ENCODE measurements around the gene MAPKAP1.
A peak's percentile ranks its signal among the peaks of the same experiment; 100 is the strongest.

The MAPKAP1 gene

GRCh38 chr9:125706651-125707471, at the start of gene MAPKAP1:
Gene MAPKAP1 (minus strand): TSS chr9:125707208. CDS start chr9:125672574, 34,634 bp downstream.
- Histone ChIP-seq H3K4me1 (ENCODE audit: control insufficient read depth in 1 of 2, insufficient read depth in 2 of 2, low read length in 2 of 2) (peaks cover 12 to 17% of the 10 kb centered on the region in 2 donors), H3K27me3 (ENCODE audit: control insufficient read depth in 1 of 2, insufficient read depth in 2 of 2, low read length in 2 of 2) (no peaks in the 10 kb centered on the region), H3K27ac (ENCODE audit: low read depth, low read length) (no peak within 1 kb of the TSS), H3K36me3 (ENCODE audit: control insufficient read depth in 1 of 2, insufficient read depth in 2 of 2, low read length in 2 of 2) (no peaks in the 10 kb centered on the region), H3K9me3 (ENCODE audit: control insufficient read depth in 1 of 2, low read length in 2 of 2) (no peaks in the 10 kb centered on the region), H3K9ac (ENCODE audit: low read depth in 1 of 2, low read length in 2 of 2) (peak within 1 kb of the TSS; percentile 74 to 83), H3K4me3 (ENCODE audit: low read depth in 1 of 2, low read length in 2 of 2) (peak within 1 kb of the TSS; percentile 82 to 83)

- H3K4me3 ChIP-seq (ENCODE audit: low read depth in 1 of 2, low read length in 2 of 2): no peak overlapping the region
- H3K27ac ChIP-seq (ENCODE audit: low read depth, low read length): no peak overlapping the region
- H3K9ac ChIP-seq (ENCODE audit: low read depth in 1 of 2, low read length in 2 of 2): no peak overlapping the region
- no peaks in the 10 kb centered on the region for H3K36me3 ChIP-seq (ENCODE audit: control insufficient read depth in 1 of 2, insufficient read depth in 2 of 2, low read length in 2 of 2)
- H3K9me3 ChIP-seq (ENCODE audit: control insufficient read depth in 1 of 2, low read length in 2 of 2): no peaks in the 10 kb centered on the region
- no peaks in the 10 kb centered on the region for H3K27me3 ChIP-seq (ENCODE audit: control insufficient read depth in 1 of 2, insufficient read depth in 2 of 2, low read length in 2 of 2)
- H3K4me1 ChIP-seq (ENCODE audit: control insufficient read depth in 1 of 2, insufficient read depth in 2 of 2, low read length in 2 of 2): peaks cover 0 to 4% of the 10 kb centered on the region in 2 donors
Observed at GRCh38 chr9:125756518-125756917, 49.5 kb upstream of the MAPKAP1 start.

GRCh38 chr9:125755340-125755739, 48.3 kb upstream of the MAPKAP1 start:
- H3K4me3 ChIP-seq (ENCODE audit: low read depth in 1 of 2, low read length in 2 of 2): no peak overlapping the region
- no peaks in the 10 kb centered on the region for H3K36me3 ChIP-seq (ENCODE audit: control insufficient read depth in 1 of 2, insufficient read depth in 2 of 2, low read length in 2 of 2)
- H3K27me3 ChIP-seq (ENCODE audit: control insufficient read depth in 1 of 2, insufficient read depth in 2 of 2, low read length in 2 of 2): no peaks in the 10 kb centered on the region
- no peak overlapping the region for H3K27ac ChIP-seq (ENCODE audit: low read depth, low read length)
- H3K4me1 ChIP-seq (ENCODE audit: control insufficient read depth in 1 of 2, insufficient read depth in 2 of 2, low read length in 2 of 2): peaks cover 0 to 4% of the 10 kb centered on the region in 2 donors
- no peaks in the 10 kb centered on the region for H3K9me3 ChIP-seq (ENCODE audit: control insufficient read depth in 1 of 2, low read length in 2 of 2)
- no peak overlapping the region for H3K9ac ChIP-seq (ENCODE audit: low read depth in 1 of 2, low read length in 2 of 2)

GRCh38 chr9:125754096-125754495, 47.1 kb upstream of the MAPKAP1 start:
- H3K4me3 ChIP-seq (ENCODE audit: low read depth in 1 of 2, low read length in 2 of 2): no peak overlapping the region
- no peaks in the 10 kb centered on the region for H3K27me3 ChIP-seq (ENCODE audit: control insufficient read depth in 1 of 2, insufficient read depth in 2 of 2, low read length in 2 of 2)
- peaks cover 0 to 4% of the 10 kb centered on the region in 2 donors for H3K4me1 ChIP-seq (ENCODE audit: control insufficient read depth in 1 of 2, insufficient read depth in 2 of 2, low read length in 2 of 2)
- no peak overlapping the region for H3K27ac ChIP-seq (ENCODE audit: low read depth, low read length)
- H3K36me3 ChIP-seq (ENCODE audit: control insufficient read depth in 1 of 2, insufficient read depth in 2 of 2, low read length in 2 of 2): no peaks in the 10 kb centered on the region
- H3K9ac ChIP-seq (ENCODE audit: low read depth in 1 of 2, low read length in 2 of 2): no peak overlapping the region
- no peaks in the 10 kb centered on the region for H3K9me3 ChIP-seq (ENCODE audit: control insufficient read depth in 1 of 2, low read length in 2 of 2)

- H3K4me1 ChIP-seq (ENCODE audit: control insufficient read depth in 1 of 2, insufficient read depth in 2 of 2, low read length in 2 of 2): peaks cover 4 to 6% of the 10 kb centered on the region in 2 donors
- no peaks in the 10 kb centered on the region for H3K36me3 ChIP-seq (ENCODE audit: control insufficient read depth in 1 of 2, insufficient read depth in 2 of 2, low read length in 2 of 2)
- H3K27me3 ChIP-seq (ENCODE audit: control insufficient read depth in 1 of 2, insufficient read depth in 2 of 2, low read length in 2 of 2): no peaks in the 10 kb centered on the region
- H3K4me3 ChIP-seq (ENCODE audit: low read depth in 1 of 2, low read length in 2 of 2): no peak overlapping the region
- no peaks in the 10 kb centered on the region for H3K9me3 ChIP-seq (ENCODE audit: control insufficient read depth in 1 of 2, low read length in 2 of 2)
- H3K27ac ChIP-seq (ENCODE audit: low read depth, low read length): no peak overlapping the region
- no peak overlapping the region for H3K9ac ChIP-seq (ENCODE audit: low read depth in 1 of 2, low read length in 2 of 2)
Observed at GRCh38 chr9:125752070-125752628, 45.1 kb upstream of the MAPKAP1 start.

- no peak overlapping the region for H3K27ac ChIP-seq (ENCODE audit: low read depth, low read length)
Observed at GRCh38 chr9:125750627-125751011, 43.6 kb upstream of the MAPKAP1 start.

GRCh38 chr9:125749951-125750626, 43.1 kb upstream of the MAPKAP1 start:
- Histone ChIP-seq H3K36me3 (ENCODE audit: control insufficient read depth in 1 of 2, insufficient read depth in 2 of 2, low read length in 2 of 2) (no peaks in the 10 kb centered on the region), H3K27me3 (ENCODE audit: control insufficient read depth in 1 of 2, insufficient read depth in 2 of 2, low read length in 2 of 2) (no peaks in the 10 kb centered on the region), H3K4me3 (ENCODE audit: low read depth in 1 of 2, low read length in 2 of 2) (no peak overlapping the region), H3K4me1 (ENCODE audit: control insufficient read depth in 1 of 2, insufficient read depth in 2 of 2, low read length in 2 of 2) (peaks cover 13 to 15% of the 10 kb centered on the region in 2 donors), H3K9me3 (ENCODE audit: control insufficient read depth in 1 of 2, low read length in 2 of 2) (no peaks in the 10 kb centered on the region), H3K9ac (ENCODE audit: low read depth in 1 of 2, low read length in 2 of 2) (no peak overlapping the region), H3K27ac (ENCODE audit: low read depth, low read length) (no peak overlapping the region)

More at GRCh38 chr9:125750627-125751011, 43.6 kb upstream of the MAPKAP1 start:
- Histone ChIP-seq H3K27me3 (ENCODE audit: control insufficient read depth in 1 of 2, insufficient read depth in 2 of 2, low read length in 2 of 2) (no peaks in the 10 kb centered on the region), H3K9ac (ENCODE audit: low read depth in 1 of 2, low read length in 2 of 2) (no peak overlapping the region), H3K4me3 (ENCODE audit: low read depth in 1 of 2, low read length in 2 of 2) (no peak overlapping the region), H3K36me3 (ENCODE audit: control insufficient read depth in 1 of 2, insufficient read depth in 2 of 2, low read length in 2 of 2) (no peaks in the 10 kb centered on the region), H3K9me3 (ENCODE audit: control insufficient read depth in 1 of 2, low read length in 2 of 2) (no peaks in the 10 kb centered on the region), H3K4me1 (ENCODE audit: control insufficient read depth in 1 of 2, insufficient read depth in 2 of 2, low read length in 2 of 2) (peaks cover 10% of the 10 kb centered on the region in 2 donors)

- Histone ChIP-seq H3K9ac (ENCODE audit: low read depth in 1 of 2, low read length in 2 of 2) (peak overlapping the region in 1 of 2 donors; percentile 4), H3K36me3 (ENCODE audit: control insufficient read depth in 1 of 2, insufficient read depth in 2 of 2, low read length in 2 of 2) (no peaks in the 10 kb centered on the region), H3K27ac (ENCODE audit: low read depth, low read length) (no peak overlapping the region), H3K4me3 (ENCODE audit: low read depth in 1 of 2, low read length in 2 of 2) (peak overlapping the region in 1 of 2 donors; percentile 86), H3K27me3 (ENCODE audit: control insufficient read depth in 1 of 2, insufficient read depth in 2 of 2, low read length in 2 of 2) (no peaks in the 10 kb centered on the region), H3K9me3 (ENCODE audit: control insufficient read depth in 1 of 2, low read length in 2 of 2) (no peaks in the 10 kb centered on the region), H3K4me1 (ENCODE audit: control insufficient read depth in 1 of 2, insufficient read depth in 2 of 2, low read length in 2 of 2) (peaks cover 13 to 15% of the 10 kb centered on the region in 2 donors)
Observed at GRCh38 chr9:125749287-125749935, 42.4 kb upstream of the MAPKAP1 start.

- H3K4me3 ChIP-seq (ENCODE audit: low read depth in 1 of 2, low read length in 2 of 2): peak overlapping the region; percentile 82 to 86
- H3K9me3 ChIP-seq (ENCODE audit: control insufficient read depth in 1 of 2, low read length in 2 of 2): no peaks in the 10 kb centered on the region
- peak overlapping the region; percentile 65 to 70 for H3K9ac ChIP-seq (ENCODE audit: low read depth in 1 of 2, low read length in 2 of 2)
- H3K36me3 ChIP-seq (ENCODE audit: control insufficient read depth in 1 of 2, insufficient read depth in 2 of 2, low read length in 2 of 2): no peaks in the 10 kb centered on the region
- H3K27me3 ChIP-seq (ENCODE audit: control insufficient read depth in 1 of 2, insufficient read depth in 2 of 2, low read length in 2 of 2): no peaks in the 10 kb centered on the region
- no peak overlapping the region for H3K27ac ChIP-seq (ENCODE audit: low read depth, low read length)
- peaks cover 13 to 15% of the 10 kb centered on the region in 2 donors for H3K4me1 ChIP-seq (ENCODE audit: control insufficient read depth in 1 of 2, insufficient read depth in 2 of 2, low read length in 2 of 2)
Observed at GRCh38 chr9:125748446-125749099, 41.6 kb upstream of the MAPKAP1 start.

All from duodenal mucosa (tissue), 2 donors.